Measurements from ENCODE around the gene DNAJA4. TPM values are rescaled to one million over a fixed set of nuclear protein-coding genes. Genes with fewer than 3 reads are reported as not detected.

Gene DNAJA4
- total RNA-seq, 1 donor from 2014 or later, result 17.9 TPM

- TF ChIP-seq, protein P1, sequence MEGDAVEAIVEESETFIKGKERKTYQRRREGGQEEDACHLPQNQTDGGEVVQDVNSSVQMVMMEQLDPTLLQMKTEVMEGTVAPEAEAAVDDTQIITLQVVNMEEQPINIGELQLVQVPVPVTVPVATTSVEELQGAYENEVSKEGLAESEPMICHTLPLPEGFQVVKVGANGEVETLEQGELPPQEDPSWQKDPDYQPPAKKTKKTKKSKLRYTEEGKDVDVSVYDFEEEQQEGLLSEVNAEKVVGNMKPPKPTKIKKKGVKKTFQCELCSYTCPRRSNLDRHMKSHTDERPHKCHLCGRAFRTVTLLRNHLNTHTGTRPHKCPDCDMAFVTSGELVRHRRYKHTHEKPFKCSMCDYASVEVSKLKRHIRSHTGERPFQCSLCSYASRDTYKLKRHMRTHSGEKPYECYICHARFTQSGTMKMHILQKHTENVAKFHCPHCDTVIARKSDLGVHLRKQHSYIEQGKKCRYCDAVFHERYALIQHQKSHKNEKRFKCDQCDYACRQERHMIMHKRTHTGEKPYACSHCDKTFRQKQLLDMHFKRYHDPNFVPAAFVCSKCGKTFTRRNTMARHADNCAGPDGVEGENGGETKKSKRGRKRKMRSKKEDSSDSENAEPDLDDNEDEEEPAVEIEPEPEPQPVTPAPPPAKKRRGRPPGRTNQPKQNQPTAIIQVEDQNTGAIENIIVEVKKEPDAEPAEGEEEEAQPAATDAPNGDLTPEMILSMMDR (IDR thresholded peaks at IDR 0.05), result no peak
- ATAC-seq (no peak), DNase-seq (no peak)
- Histone ChIP-seq H3K27me3 (no peaks in the 10 kb centered on the region), H3K36me3 (no peaks in the 10 kb centered on the region), H3K4me1 (no peaks in the 10 kb centered on the region), H3K4me3 (no peak overlapping the region), H3K9me3 (no peaks in the 10 kb centered on the region), H3K27ac (no peak overlapping the region)
- intact Hi-C loops (cut with DNase I), result no loop called here
Measured at GRCh38 chr15:78315686-78316282, 51.4 kb downstream of the DNAJA4 start.

- no peaks in the 10 kb centered on the region for H3K27me3 ChIP-seq
- ATAC-seq (no peak), DNase-seq (no peak)
- TF ChIP-seq, protein P1 (IDR thresholded peaks at IDR 0.05), result no peak
- H3K4me3 ChIP-seq, result no peak overlapping the region
- no peak overlapping the region for H3K27ac ChIP-seq
- intact Hi-C loops (cut with DNase I), result no loop called here
- no peaks in the 10 kb centered on the region for H3K9me3 ChIP-seq
- H3K36me3 ChIP-seq, result no peaks in the 10 kb centered on the region
- no peaks in the 10 kb centered on the region for H3K4me1 ChIP-seq
Measured at GRCh38 chr15:78316283-78317083, 52.1 kb downstream of the DNAJA4 start.

DNA sequence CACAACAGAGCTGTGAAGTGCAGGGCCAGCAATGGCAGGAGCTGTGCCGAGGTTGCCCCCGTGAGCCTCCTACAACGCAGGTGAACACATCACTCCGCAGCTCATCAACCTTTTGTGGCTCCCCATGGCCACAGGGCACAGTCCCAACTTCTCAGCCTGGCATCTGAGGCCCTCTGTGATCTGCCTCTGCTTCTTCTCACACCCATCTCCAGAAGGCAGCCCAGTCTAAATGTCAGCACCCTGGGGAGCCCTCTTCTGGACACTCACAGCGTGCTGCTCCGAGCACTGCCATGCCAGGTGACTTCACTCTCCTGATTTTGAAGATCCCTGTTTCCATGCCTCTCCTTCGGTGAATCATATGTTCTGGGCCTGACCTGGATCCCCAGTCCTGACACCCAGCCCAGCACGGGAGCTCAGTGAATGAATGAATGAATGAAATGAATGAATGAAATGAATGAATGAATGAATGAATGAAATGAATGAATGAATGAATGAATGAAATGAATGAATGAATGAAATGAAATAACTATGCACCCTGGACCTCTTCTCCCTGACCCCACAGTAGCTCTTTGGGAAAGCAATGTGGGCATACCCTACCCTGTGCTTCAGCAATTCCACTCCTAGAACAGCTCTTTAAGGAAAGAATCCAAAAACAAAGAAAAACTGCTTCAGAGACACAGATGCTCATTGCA, 52.9 kb downstream of the DNAJA4 start:
- Histone ChIP-seq H3K27ac (no peak overlapping the region), H3K4me3 (no peak overlapping the region), H3K27me3 (no peaks in the 10 kb centered on the region), H3K4me1 (no peaks in the 10 kb centered on the region), H3K9me3 (no peaks in the 10 kb centered on the region), H3K36me3 (no peaks in the 10 kb centered on the region)
- DNase-seq, result no peak
- intact Hi-C loops (cut with DNase I), result no loop called here
- TF ChIP-seq, protein P1 (IDR thresholded peaks at IDR 0.05), result no peak
- ATAC-seq, result no peak

DNA sequence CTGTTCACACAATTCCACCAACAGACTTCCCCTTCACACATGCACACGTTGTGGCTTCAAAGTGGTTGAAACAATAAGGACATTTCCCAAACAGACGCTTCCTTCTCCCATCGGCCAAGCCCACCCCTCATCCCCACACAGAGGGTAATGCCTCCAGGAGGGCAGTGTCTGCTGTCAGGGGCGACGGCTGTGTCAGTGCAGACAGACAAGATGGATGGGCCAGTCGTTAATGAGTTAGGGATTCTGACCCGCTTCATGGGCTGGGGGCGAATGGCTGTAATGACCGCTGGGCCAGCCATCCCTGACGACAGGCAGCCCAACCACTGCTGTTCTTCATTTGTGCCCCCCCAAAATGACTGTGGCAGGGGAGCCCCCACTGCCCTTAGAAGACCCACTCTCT, 55.2 kb downstream of the DNAJA4 start:
- Histone ChIP-seq H3K27me3 (no peaks in the 10 kb centered on the region), H3K36me3 (no peaks in the 10 kb centered on the region), H3K9me3 (no peaks in the 10 kb centered on the region), H3K4me3 (no peak overlapping the region), H3K27ac (no peak overlapping the region), H3K4me1 (peaks cover 4% of the 10 kb centered on the region)
- intact Hi-C loops (cut with DNase I), result no loop called here
- ATAC-seq (no peak), DNase-seq (no peak)
- TF ChIP-seq, protein P1 (IDR thresholded peaks at IDR 0.05), result no peak

DNA sequence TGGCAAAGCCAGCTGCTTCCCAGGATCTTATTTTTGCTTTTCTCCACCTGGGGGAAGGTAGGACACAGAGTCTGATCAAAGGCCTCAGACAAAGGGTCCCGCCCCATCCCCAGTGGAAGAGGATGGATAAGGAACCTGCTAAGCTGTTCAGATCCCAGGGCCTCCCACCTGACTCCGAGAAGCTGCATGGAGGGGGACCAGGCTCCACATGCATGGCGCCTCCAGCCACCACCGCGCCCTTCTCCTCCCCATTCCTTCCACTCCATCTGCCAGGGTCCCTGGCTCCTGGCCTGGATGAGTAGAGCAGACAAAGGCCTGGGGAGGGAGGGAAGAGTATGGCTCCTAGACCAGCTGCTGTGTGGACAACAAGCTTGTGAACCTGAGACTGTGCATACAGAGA, 55.8 kb downstream of the DNAJA4 start:
- ATAC-seq, result no peak
- Histone ChIP-seq H3K36me3 (no peaks in the 10 kb centered on the region), H3K27ac (no peak overlapping the region), H3K4me3 (no peak overlapping the region), H3K9me3 (no peaks in the 10 kb centered on the region), H3K27me3 (no peaks in the 10 kb centered on the region), H3K4me1 (peaks cover 4% of the 10 kb centered on the region)
- intact Hi-C loops (cut with DNase I), result no loop called here
- no peak for DNase-seq
- TF ChIP-seq, protein P1 (IDR thresholded peaks at IDR 0.05), result no peak

All from upper lobe of right lung (tissue), 1 donor.